ENCODE measurements around the gene FBXW8. TPM values are rescaled to one million over a fixed set of nuclear protein-coding genes. Genes with fewer than 3 reads are reported as not detected.

The FBXW8 gene
- total RNA-seq, 1 experiment from 2014 or later = 8.2 TPM

DNA sequence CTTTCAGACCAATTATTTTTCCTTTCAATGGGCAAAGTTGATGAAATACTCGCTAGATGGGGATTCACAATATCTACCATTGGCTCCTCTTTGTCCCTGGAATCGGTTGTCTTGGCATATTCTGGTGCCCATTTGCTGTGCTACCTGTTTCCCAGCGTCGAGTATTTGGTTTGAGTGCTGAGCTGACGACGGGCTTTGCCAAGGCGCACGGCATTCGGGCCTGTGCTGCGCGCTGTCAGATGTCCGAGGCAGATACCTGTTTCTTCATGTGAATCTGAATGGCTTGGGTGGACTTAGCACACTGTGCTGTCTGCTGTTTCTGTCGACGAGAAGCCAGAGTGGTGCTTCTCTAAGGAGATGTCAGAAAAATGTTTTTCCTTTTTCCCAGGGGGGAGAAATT is 107.5 kb downstream of the FBXW8 start:
- no peak for DNase-seq (ENCODE audit: extremely low read depth, low read depth)

DNA sequence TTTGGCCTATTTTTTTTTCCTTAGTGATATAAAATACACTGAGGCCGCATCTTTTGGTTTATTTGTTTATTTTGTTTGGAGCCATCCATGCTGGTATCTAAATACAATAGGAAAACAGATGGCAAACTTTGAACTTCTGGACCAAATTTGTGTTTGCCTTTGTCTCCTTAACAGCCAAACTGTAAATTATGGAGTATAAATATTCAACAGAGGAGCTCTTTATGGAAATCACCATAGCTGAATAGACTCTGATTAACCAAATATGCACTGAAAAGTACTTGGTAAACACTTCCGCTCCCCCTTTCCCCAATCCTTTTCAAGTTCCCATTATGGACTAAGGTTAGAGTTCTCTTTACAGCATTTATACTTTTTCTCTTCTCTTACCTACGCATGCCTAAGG is 107.9 kb downstream of the FBXW8 start:
- no peak for DNase-seq (ENCODE audit: extremely low read depth, low read depth)

GRCh38 chr12:117019866-117020265 is 109.1 kb downstream of the FBXW8 start:
- no peak for DNase-seq (ENCODE audit: extremely low read depth, low read depth)

GRCh38 chr12:117020536-117021220 is 109.9 kb downstream of the FBXW8 start:
- no peak for DNase-seq (ENCODE audit: extremely low read depth, low read depth)

- DNase-seq (ENCODE audit: extremely low read depth, low read depth) = no peak
These were observed 111.7 kb downstream of the FBXW8 start for GRCh38 chr12:117022465-117022864.

DNA sequence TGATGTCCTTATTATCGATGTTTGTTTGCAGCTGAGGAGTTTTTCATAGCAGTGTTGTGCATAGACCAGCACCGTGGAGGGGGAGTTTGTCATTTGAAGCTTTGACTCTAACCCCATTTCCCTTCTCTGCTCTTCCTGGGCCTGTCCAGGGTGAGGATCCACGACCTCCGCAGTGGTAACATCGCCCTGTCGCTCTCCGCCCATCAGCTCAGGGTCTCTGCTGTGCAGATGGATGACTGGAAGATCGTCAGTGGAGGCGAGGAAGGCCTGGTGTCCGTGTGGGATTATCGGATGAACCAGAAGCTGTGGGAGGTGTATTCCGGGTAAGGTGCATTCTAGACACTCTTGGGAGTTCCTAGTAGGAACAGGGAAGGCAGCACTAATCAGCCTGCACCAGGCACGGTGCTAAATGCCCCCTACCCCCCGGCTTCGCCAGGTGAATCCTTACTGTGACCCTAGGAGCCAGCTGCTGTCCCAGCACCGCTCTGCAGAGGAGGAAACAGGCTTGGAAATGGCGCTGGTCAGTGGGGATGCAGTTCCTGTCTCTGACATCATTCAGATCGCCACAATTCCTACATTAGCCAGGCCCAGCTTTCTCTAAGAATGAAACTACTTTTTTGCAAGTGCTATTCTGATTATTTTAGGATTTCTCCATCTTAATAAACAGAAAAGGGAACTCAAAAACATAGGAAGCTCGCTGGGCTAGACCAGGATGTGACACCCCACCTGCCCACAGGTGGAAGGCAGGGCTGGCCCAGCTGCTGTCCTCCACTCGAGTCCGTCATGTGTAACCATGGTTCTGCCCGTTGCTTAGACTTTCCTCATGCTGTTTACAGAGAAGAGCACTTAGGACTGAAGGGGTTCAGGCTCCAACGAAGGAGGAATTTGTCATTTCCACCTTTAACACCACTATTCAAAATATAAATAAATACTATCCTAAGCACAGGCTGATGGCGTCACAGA is 113.5 kb downstream of the FBXW8 start:
- DNase-seq (ENCODE audit: extremely low read depth, low read depth) = no peak

GRCh38 chr12:117024961-117025480 is 114.3 kb downstream of the FBXW8 start:
- DNase-seq (ENCODE audit: extremely low read depth, low read depth) = no peak

GRCh38 chr12:117025481-117026151 is 114.9 kb downstream of the FBXW8 start:
- DNase-seq (ENCODE audit: extremely low read depth, low read depth) = peak; percentile 76

DNA sequence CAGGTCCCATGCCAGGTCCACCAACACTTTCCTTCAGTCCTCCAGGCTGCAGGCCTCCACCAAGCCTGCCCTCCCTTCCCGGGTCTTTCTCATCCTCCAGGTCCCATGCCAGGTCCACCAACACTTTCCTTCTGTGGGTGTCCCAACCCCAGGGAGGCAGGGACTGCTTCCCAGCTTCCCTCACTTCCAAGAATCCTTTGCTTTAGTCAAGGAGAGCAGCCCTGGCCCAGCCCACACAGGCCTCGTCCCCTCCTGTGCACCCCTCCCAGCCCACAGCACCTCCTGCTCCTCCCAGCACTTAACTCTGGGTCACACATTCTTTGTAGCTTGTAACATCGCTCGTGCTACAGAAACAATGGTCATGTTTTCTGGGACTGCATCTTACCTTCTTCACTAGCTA is 115.6 kb downstream of the FBXW8 start:
- no peak for DNase-seq (ENCODE audit: extremely low read depth, low read depth)

DNA sequence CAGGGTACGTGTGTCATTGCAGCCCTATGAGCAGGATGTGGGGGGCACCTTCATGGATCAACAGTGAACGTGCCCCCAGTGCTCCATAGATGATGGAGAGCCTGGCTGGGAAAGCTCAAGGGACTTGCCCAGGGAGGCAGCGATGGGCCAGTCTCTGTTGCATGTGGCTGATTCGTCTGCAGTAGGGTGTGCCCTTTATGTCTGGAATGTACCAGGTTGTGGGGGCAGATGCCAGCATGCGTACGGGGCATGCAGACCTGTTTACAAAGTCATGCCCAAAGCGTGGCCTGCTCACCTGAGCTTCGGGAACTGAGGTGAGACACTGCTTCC is 116.1 kb downstream of the FBXW8 start:
- no peak for DNase-seq (ENCODE audit: extremely low read depth, low read depth)

GRCh38 chr12:117027251-117028086 is 116.7 kb downstream of the FBXW8 start:
- no peak for DNase-seq (ENCODE audit: extremely low read depth, low read depth)

DNA sequence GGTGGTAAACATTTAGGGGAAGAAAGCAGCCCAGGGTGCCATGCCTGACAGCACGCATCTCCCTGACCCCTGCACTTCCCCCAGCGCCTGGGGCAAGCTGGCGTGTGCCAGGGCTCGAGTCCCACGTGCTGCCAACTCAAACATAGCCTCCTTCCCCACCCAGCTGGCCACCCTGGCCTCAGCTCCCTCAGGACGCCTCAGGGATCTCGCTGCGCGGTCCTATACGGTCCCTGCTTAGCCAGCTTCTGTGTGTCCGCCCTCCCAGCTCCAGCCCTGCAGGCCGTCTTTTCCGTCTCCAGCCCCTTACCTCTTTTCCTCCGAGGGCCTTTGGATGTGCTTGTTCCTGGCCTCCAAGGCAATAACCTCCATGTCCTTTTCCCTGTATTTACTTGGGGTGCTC is 117.5 kb downstream of the FBXW8 start:
- DNase-seq (ENCODE audit: extremely low read depth, low read depth) = no peak

DNA sequence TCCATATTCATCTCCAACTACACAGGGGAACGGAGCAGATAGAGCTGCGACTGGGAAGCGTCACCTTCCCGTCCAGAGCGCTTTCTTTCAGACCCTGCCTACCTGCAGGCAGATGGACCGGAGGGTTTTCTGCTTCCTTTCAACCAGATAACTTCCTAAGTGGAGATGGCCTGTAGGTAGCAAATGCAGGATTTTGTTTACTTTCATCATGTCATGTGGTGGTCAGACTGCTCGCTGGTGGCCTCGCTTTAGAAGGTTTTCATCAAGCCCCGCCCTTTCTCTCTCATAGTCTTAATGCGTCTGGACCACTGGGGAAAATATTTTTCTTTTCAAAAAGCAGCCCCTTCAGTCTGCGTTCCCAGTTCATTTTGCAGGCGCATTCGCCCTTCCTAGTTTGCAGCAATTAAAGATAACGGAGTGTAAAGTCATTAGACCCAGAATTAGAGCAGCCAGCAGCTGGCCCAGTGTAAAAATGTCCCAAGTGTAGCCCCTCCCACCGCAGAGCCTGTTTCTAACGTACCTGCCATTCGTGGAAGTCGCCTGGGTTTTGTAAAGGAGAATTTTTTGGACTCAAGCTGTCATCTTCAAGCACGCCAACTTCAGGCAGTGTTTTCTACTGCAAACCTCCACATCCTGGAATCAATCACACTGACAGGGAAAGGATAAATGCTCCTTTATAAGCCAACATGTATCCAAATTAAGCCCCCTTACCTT is 119.6 kb downstream of the FBXW8 start:
- no peak for DNase-seq (ENCODE audit: extremely low read depth, low read depth)

GRCh38 chr12:117031843-117032592 is 121.3 kb downstream of the FBXW8 start:
- no peak for DNase-seq (ENCODE audit: extremely low read depth, low read depth)

DNA sequence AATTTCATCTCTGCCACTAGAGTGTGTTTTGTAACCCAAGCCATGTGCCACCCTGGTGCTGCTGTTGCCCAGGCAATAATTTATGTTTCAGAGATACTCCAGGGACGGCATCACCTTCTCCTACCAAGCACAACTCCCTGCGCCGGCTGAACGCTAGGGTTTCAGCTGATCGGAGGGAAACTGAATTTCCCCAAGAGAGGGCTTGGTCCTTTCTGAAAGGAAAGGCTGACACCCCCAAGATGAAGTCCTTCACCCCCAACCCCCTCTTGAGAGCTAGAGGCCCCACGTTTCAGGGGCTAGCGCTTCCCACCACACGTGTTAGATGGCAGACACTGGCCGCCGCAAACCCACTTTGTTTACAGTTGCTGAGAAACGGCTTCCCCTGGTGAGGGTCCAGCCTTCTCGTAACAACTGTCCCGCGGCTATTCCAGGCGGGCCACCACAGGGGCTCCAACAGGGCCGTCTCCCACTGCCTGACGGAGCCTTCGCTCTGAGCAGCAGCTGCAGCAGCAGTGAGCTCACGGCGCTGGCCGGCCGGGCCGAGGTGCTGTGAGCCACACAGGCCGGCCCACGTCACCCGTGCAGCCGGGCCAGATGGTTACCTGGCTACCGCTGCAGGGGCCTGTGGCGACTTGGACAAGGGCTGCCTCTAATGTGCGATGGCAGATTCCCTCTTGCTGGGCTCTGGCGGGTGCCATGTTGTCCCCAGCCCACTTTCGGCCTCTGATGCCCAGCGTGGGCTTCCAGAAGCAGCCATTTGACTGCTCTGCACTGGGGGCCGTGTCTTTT is 122.0 kb downstream of the FBXW8 start:
- DNase-seq (ENCODE audit: extremely low read depth, low read depth) = no peak

DNA sequence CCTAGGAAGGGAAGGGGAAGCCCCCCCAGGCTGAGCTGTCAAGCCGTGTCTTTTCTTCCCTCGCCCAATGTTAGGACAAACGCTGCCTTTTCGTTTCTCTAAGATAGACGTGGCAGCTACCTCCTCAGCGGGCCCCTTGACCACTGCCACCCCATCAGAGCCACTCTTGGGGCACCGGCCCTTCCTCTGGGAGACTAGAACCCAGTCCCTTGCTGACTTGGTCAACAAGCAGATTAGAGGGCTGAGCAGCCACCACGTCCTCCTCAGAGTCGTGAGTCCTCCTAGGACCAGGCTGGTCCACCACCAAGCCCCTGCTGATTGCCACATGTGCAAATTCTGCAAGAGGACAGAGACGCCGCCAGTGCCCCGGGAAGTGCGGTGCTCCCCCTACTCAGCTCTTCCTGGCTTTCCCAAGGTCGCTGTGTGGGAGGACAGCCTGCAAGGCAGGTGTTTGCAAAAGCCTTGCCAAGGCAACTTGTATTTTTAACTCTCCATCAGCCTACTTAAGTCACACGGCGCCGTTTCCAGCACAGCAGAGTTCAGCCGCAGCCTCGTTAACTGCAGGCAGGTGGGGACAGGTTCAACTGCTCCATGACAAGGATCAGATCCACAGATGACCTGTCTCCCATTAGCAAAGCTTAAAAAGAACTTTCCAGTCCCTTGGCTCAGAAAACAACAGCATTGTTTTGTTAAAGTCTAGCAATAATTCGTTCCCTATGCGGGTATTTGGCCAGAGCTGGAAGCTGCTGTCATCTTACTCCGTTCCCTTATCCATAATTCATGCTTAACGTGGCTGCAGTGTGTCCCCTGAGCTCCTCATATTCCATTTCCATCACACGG is 122.9 kb downstream of the FBXW8 start:
- no peak for DNase-seq (ENCODE audit: extremely low read depth, low read depth)

DNA sequence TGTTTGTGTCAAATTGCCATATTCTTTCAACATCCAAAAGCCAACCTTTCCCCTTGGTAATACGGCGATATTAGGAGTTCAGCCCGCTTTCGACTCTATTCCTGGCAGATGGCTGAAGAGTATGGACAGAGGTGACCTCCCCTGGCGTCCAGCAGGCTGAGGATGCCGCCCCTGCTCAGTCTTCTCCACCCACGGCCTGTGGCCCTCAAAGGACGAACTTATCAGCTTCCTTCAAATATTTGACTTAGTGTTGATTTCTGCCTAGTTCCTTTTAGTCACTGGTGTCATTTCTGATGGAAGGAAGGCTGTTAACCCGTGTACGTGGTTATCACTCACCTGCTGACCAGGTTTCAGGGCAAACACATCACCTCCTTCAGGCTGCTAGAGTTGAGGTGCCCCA is 123.5 kb downstream of the FBXW8 start:
- DNase-seq (ENCODE audit: extremely low read depth, low read depth) = no peak
